HepG2 (cell line): ENCODE measurements around the gene CBFA2T2. TPM values are rescaled to one million over a fixed set of nuclear protein-coding genes. Genes with fewer than 3 reads are reported as not detected.
A peak's percentile ranks its signal among the peaks of the same experiment; 100 is the strongest.

ENCODE experiments used
- CENPT ChIP-seq: sonication (generic); formaldehyde crosslinking; IDR thresholded peaks from 2 replicates; pipeline ENCODE4 v1.8.0; 2022; ENCODE audit warnings: low read depth, mild to moderate bottlenecking, moderate library complexity, missing genetic modification reagents
- EP300 ChIP-seq, 3 experiments: sonication (generic) in 1 of 3; formaldehyde crosslinking in 1 of 3; IDR thresholded peaks; 2 replicates each; pipeline versions ENCODE4 v1.5.1 to v1.6.1; 2011 to 2020; ENCODE audit warnings: low read depth in 2 of 3, low read length in 2 of 3, borderline replicate concordance in 1 of 3, improper control_type of control experiment in 1 of 3, mild to moderate bottlenecking in 1 of 3, missing genetic modification reagents in 1 of 3, moderate library complexity in 1 of 3
- FOXO1 ChIP-seq: sonication (generic); formaldehyde crosslinking; IDR thresholded peaks from 2 replicates; pipeline ENCODE4 v1.4.0; 2020; ENCODE audit warnings: missing genetic modification reagents
- HCFC1 ChIP-seq: fragments of 150-350 bp; IDR thresholded peaks from 2 replicates; pipeline ENCODE4 v1.6.1; 2014; ENCODE audit warnings: low read depth, low read length
- KDM2A ChIP-seq: sonication (generic); formaldehyde crosslinking; IDR thresholded peaks from 2 replicates; pipeline ENCODE4 v1.4.0; 2020; ENCODE audit warnings: low read depth, missing genetic modification reagents, borderline replicate concordance
- MAZ ChIP-seq, 2 experiments: sonication (generic) in 1 of 2; formaldehyde crosslinking in 1 of 2; IDR thresholded peaks; 2 replicates each; pipeline versions ENCODE4 v1.5.0 to v1.6.1; 2012 to 2020; ENCODE audit warnings: low read depth in 2 of 2, mild to moderate bottlenecking in 2 of 2, borderline replicate concordance in 1 of 2, improper control_type of control experiment in 1 of 2, low read length in 1 of 2, missing genetic modification reagents in 1 of 2, moderate library complexity in 1 of 2
- MTA1 ChIP-seq: sonication (generic); formaldehyde crosslinking; IDR thresholded peaks from 2 replicates; pipeline ENCODE4 v1.4.0; 2020; ENCODE audit warnings: missing genetic modification reagents, mild to moderate bottlenecking, borderline replicate concordance
- MTA3 ChIP-seq: sonication (generic); formaldehyde crosslinking; IDR thresholded peaks from 2 replicates; pipeline ENCODE4 v1.4.0; 2020; ENCODE audit warnings: missing genetic modification reagents
- NCOA2 ChIP-seq: sonication (generic); formaldehyde crosslinking; IDR thresholded peaks from 2 replicates; pipeline ENCODE4 v1.8.0; 2022; ENCODE audit warnings: inconsistent platforms
- NR3C1 ChIP-seq: sonication (generic); formaldehyde crosslinking; IDR thresholded peaks from 2 replicates; pipeline ENCODE4 v1.4.0; 2020; ENCODE audit warnings: missing genetic modification reagents
- PHF21A ChIP-seq: sonication (generic); formaldehyde crosslinking; IDR thresholded peaks from 2 replicates; pipeline ENCODE4 v1.5.0; 2020; ENCODE audit warnings: mild to moderate bottlenecking, missing genetic modification reagents
- TEAD3 ChIP-seq: optimal IDR thresholded peaks from 2 replicates; pipeline ENCODE3; 2016; ENCODE audit warnings: borderline replicate concordance
- TEF ChIP-seq: sonication (generic); formaldehyde crosslinking; IDR thresholded peaks from 2 replicates; pipeline ENCODE4 v1.5.0; 2020; ENCODE audit warnings: missing genetic modification reagents
- ZC3H4 ChIP-seq: sonication (generic); formaldehyde crosslinking; IDR thresholded peaks from 2 replicates; pipeline ENCODE4 v1.4.0; 2020; ENCODE audit warnings: missing genetic modification reagents, borderline replicate concordance
- ZFP90 ChIP-seq: sonication (generic); formaldehyde crosslinking; IDR thresholded peaks from 2 replicates; pipeline ENCODE4 v1.8.0; 2022; ENCODE audit warnings: missing genetic modification reagents, mild to moderate bottlenecking, inconsistent platforms, borderline replicate concordance
- ZMYM2 ChIP-seq: sonication (generic); formaldehyde crosslinking; IDR thresholded peaks from 2 replicates; pipeline ENCODE4 v1.8.0; 2022; ENCODE audit warnings: mild to moderate bottlenecking, missing genetic modification reagents
- ZNF225 ChIP-seq: sonication (generic); formaldehyde crosslinking; IDR thresholded peaks from 2 replicates; pipeline ENCODE4 v1.4.0; 2020; ENCODE audit warnings: mild to moderate bottlenecking, missing genetic modification reagents
- ZNF451 ChIP-seq: sonication (generic); formaldehyde crosslinking; IDR thresholded peaks from 2 replicates; pipeline ENCODE4 v1.5.0; 2020; ENCODE audit warnings: mild to moderate bottlenecking, missing genetic modification reagents
- polyA plus RNA-seq, 8 experiments: library from polyadenylated mRNA; depleted of rRNA in 3 of 8; stranded (reverse) in 7 of 8; unstranded in 1 of 8; fragments of >200 nt; fragmentation: Illumina TruSeq in 4 of 8; extraction: Trizol in 4 of 8; gene quantifications; 2 replicates each; pipeline versions ENCODE4 v1.2.1 to v1.2.3, GENCODE V29; 2011 to 2016; ENCODE audit warnings: low read depth in 4 of 8, missing spikeins in 1 of 8, mixed read lengths in 1 of 8; ENCODE audit not compliant: insufficient read depth in 1 of 8
- total RNA-seq, 5 experiments: library from RNA; depleted of rRNA; stranded (reverse); fragments of >200 nt; fragmentation: Illumina TruSeq; extraction: Trizol; gene quantifications; 2 replicates each; pipeline ENCODE4 v1.2.3, GENCODE V29; 2016; ENCODE audit warnings: low read depth in 1 of 5
- TF ChIP-seq, protein P1 (sequence below): sonication (generic); formaldehyde crosslinking; IDR thresholded peaks from 2 replicates; pipeline ENCODE4 v1.8.0; 2022; ENCODE audit warnings: missing genetic modification reagents, low read depth, mild to moderate bottlenecking, borderline replicate concordance
- TF ChIP-seq, protein P2 (sequence below): sonication (generic); formaldehyde crosslinking; IDR thresholded peaks from 2 replicates; pipeline ENCODE4 v1.4.0; 2020; ENCODE audit warnings: mild to moderate bottlenecking, missing genetic modification reagents, borderline replicate concordance

Gene CBFA2T2
- total and polyA plus RNA-seq, 2 of the 13 experiments (the other 11 are each of a cell fraction or from before 2014, with no cell fraction given), result 6.3 to 21.2 TPM

DNA sequence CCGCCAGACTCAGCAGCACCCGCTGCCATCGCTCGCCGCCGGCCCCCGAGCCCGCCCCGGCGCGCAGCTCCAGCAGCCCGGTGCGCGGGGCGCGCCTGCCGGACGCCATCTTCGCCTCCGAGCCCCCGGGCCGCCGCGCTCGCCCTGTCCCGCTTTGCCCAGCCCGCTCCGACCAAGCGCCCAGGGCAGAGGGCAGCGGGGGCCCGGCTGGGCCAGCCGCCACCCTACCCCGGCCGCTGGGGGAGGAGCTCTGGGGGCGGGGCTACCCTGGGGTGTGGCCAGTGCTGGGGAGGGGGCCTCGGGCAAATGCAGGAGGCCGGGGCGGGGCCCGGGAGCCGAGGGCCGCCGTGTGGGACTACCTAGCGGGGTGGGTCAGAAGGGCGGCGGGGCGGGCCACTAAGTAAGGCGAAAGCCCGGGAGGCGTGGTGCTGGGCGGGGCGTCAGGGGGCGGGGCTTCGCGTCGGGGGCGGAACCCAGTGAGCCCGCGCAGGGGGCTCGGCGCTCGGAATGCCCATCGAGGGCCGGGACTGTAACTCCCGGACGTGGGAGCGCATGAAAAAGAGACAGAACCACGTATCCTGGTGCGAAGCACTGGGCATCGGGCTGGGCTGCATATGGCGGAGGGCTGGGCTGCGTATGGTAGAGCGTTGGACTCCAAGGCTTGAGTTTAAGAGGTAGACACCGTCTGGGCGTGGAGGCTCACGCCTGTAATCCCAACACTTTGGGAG lies 46.2 kb upstream of the CBFA2T2 start, which contains the start of gene SNTA1 (continued):
- TF ChIP-seq MAZ (IDR thresholded peaks at IDR 0.05; ENCODE audit: borderline replicate concordance, low read depth, low read length) (peak; percentile 86), MAZ (CRISPR knock-in tag; IDR thresholded peaks at IDR 0.05; ENCODE audit: low read depth) (peak; percentile 78; the same call in 1 of the 2 replicates), KDM2A (peak; percentile 57; the same call in 1 of the 2 replicates), MTA1 (CRISPR knock-in tag) (peak; percentile 87; the same call in 1 of the 2 replicates), ZNF451 (CRISPR knock-in tag) (peak; percentile 80), ZFP90 (CRISPR knock-in tag) (no peak), TEAD3 (peak; percentile 76), ZNF225 (CRISPR knock-in tag) (0 out of 2 replicates have a peak, but pooled peaks have one; percentile 64), ZC3H4 (CRISPR knock-in tag) (no peak), PHF21A (peak; percentile 62; the same call in 1 of the 2 replicates), FOXO1 (CRISPR knock-in tag) (0 out of 2 replicates have a peak, but pooled peaks have one; percentile 36), TEF (CRISPR knock-in tag) (no peak), ZMYM2 (0 out of 2 replicates have a peak, but pooled peaks have one; percentile 40), NR3C1 (no peak), EP300 (IDR thresholded peaks at IDR 0.05; ENCODE audit: low read depth in 2 of 2, low read length in 2 of 2) (0 out of 4 replicates have a peak, but pooled peaks of 1 of the 2 experiments have one; percentile 7), EP300 (CRISPR knock-in tag; IDR thresholded peaks at IDR 0.05; ENCODE audit: borderline replicate concordance) (no peak), CENPT (CRISPR knock-in tag) (no peak), HCFC1 (0 out of 2 replicates have a peak, but pooled peaks have one; percentile 15), NCOA2 (CRISPR knock-in tag) (no peak), MTA3 (no peak)
- TF ChIP-seq, protein P1, sequence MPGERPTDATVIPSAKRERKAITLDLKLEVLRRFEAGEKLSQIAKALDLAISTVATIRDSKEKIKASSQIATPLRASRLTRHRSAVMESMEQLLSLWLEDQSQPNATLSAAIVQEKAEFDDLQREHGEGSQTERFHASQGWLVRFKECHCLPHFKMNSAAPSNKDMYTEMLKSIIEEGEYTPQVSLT (CRISPR knock-in tag), result no peak
- TF ChIP-seq, protein P2, sequence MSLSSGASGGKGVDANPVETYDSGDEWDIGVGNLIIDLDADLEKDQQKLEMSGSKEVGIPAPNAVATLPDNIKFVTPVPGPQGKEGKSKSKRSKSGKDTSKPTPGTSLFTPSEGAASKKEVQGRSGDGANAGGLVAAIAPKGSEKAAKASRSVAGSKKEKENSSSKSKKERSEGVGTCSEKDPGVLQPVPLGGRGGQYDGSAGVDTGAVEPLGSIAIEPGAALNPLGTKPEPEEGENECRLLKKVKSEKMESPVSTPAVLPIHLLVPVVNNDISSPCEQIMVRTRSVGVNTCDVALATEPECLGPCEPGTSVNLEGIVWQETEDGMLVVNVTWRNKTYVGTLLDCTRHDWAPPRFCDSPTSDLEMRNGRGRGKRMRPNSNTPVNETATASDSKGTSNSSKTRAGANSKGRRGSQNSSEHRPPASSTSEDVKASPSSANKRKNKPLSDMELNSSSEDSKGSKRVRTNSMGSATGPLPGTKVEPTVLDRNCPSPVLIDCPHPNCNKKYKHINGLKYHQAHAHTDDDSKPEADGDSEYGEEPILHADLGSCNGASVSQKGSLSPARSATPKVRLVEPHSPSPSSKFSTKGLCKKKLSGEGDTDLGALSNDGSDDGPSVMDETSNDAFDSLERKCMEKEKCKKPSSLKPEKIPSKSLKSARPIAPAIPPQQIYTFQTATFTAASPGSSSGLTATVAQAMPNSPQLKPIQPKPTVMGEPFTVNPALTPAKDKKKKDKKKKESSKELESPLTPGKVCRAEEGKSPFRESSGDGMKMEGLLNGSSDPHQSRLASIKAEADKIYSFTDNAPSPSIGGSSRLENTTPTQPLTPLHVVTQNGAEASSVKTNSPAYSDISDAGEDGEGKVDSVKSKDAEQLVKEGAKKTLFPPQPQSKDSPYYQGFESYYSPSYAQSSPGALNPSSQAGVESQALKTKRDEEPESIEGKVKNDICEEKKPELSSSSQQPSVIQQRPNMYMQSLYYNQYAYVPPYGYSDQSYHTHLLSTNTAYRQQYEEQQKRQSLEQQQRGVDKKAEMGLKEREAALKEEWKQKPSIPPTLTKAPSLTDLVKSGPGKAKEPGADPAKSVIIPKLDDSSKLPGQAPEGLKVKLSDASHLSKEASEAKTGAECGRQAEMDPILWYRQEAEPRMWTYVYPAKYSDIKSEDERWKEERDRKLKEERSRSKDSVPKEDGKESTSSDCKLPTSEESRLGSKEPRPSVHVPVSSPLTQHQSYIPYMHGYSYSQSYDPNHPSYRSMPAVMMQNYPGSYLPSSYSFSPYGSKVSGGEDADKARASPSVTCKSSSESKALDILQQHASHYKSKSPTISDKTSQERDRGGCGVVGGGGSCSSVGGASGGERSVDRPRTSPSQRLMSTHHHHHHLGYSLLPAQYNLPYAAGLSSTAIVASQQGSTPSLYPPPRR (CRISPR knock-in tag), result peak; percentile 50; the same call in 1 of the 2 replicates
